Parathyroid adenoma (tissue), 2 donors: ENCODE data around the gene CHM.
"Not testable (repeated sequence)": the region's sequence is repeated elsewhere in the genome, so short reads cannot be mapped to it uniquely, and the experiment has no call there.

ENCODE experiments used
- H2AFZ ChIP-seq: fragments of 300-600 bp; sonication (generic); one replicate; pipeline ENCODE4 v1.7.0; 2017; ENCODE audit warnings: antibody characterized with exemption, mild to moderate bottlenecking
- H3K27ac ChIP-seq: fragments of 300-600 bp; sonication (generic); one replicate; pipeline ENCODE4 v1.7.0; 2017
- H3K27me3 ChIP-seq: fragments of 300-600 bp; sonication (generic); one replicate; pipeline ENCODE4 v1.7.0; 2017; ENCODE audit warnings: low read length; ENCODE audit not compliant: control insufficient read depth, insufficient read depth
- H3K36me3 ChIP-seq: fragments of 300-600 bp; sonication (generic); one replicate; pipeline ENCODE4 v1.7.0; 2017; ENCODE audit warnings: low read length; ENCODE audit not compliant: control insufficient read depth, insufficient read depth
- H3K4me1 ChIP-seq: fragments of 300-600 bp; sonication (generic); one replicate; pipeline ENCODE4 v1.7.0; 2017; ENCODE audit warnings: control low read depth
- H3K4me2 ChIP-seq: fragments of 300-600 bp; sonication (generic); one replicate; pipeline ENCODE4 v1.7.0; 2017; ENCODE audit warnings: low read length
- H3K4me3 ChIP-seq: fragments of 300-600 bp; sonication (generic); one replicate; pipeline ENCODE4 v1.7.0; 2017; ENCODE audit warnings: low read depth, low read length
- H3K79me2 ChIP-seq: fragments of 300-600 bp; sonication (generic); one replicate; pipeline ENCODE4 v1.7.0; 2017; ENCODE audit warnings: control low read depth
- H3K9ac ChIP-seq: fragments of 300-600 bp; sonication (generic); one replicate; pipeline ENCODE4 v1.7.0; 2017; ENCODE audit warnings: mild to moderate bottlenecking
- H3K9me3 ChIP-seq: fragments of 300-600 bp; sonication (generic); one replicate; pipeline ENCODE4 v1.7.0; 2017; ENCODE audit warnings: low read length; ENCODE audit not compliant: control insufficient read depth
- TF ChIP-seq, protein P1 (sequence below): fragments of 300-600 bp; sonication (generic); IDR thresholded peaks from one replicate; pipeline ENCODE4 v1.7.0; 2017; ENCODE audit warnings: antibody characterized with exemption, mild to moderate bottlenecking
- donor health status: primary hyperparathyroidism.

CHM gene

DNA sequence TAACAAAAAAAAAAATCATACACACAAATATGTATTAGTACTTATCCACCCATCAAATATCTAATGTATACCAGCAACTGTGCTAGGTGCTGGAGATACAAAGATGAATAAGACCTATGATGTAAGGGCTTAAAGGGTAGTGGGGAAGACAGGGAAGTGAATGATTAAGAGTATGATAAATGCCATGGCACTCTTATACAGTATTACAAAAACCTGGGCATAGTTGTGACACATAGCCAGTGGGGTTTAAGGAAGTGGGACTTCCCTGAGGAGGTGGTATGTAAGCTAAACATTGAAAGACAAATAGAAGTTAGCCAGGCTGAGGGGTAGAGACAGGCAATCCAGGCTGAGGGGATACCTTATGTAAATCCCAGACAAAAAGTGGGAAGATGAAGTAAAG is 23.5 kb downstream of the CHM start:
- Histone ChIP-seq H3K4me1 (no peaks in the 10 kb centered on the region), H3K36me3 (no peaks in the 10 kb centered on the region), H3K4me3 (no peak overlapping the region), H3K79me2 (no peaks in the 10 kb centered on the region), H3K27ac (no peak overlapping the region), H3K9me3 (no peaks in the 10 kb centered on the region), H3K27me3 (no peaks in the 10 kb centered on the region), H3K9ac (no peak overlapping the region), H2AFZ (no peak overlapping the region), H3K4me2 (no peak overlapping the region)
- TF ChIP-seq, protein P1, sequence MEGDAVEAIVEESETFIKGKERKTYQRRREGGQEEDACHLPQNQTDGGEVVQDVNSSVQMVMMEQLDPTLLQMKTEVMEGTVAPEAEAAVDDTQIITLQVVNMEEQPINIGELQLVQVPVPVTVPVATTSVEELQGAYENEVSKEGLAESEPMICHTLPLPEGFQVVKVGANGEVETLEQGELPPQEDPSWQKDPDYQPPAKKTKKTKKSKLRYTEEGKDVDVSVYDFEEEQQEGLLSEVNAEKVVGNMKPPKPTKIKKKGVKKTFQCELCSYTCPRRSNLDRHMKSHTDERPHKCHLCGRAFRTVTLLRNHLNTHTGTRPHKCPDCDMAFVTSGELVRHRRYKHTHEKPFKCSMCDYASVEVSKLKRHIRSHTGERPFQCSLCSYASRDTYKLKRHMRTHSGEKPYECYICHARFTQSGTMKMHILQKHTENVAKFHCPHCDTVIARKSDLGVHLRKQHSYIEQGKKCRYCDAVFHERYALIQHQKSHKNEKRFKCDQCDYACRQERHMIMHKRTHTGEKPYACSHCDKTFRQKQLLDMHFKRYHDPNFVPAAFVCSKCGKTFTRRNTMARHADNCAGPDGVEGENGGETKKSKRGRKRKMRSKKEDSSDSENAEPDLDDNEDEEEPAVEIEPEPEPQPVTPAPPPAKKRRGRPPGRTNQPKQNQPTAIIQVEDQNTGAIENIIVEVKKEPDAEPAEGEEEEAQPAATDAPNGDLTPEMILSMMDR, result no peak

DNA sequence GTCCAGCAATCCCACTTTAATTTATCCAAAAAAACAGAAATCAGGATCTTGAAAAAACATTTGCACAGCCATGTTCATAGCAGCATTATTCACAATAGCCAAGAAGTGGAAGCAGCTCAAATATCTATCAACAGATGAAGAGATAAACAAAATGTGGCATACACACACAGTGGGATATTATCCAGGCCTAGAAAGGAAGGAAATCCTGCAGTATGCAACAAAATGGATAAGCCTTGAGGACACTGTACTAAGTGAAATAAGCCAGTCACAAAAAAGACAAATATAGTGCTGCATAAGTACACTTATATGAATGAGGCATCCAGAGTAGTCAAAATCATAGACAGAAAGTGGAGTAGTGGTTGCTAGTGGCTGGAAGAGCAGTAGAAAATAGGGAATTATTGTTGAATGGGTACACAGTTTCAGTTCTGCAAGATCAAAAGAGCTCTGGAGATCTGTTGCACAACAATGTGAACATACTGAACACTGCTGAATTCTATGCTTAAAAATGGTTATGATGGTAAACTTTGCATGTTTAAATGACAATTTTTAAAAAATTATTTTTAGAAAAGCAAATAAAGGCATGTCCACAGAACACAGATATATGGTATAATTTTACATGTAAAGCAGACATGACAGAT is 25.6 kb downstream of the CHM start:
- TF ChIP-seq, protein P1, result no peak
- Histone ChIP-seq H3K9ac (no peak overlapping the region), H3K36me3 (no peaks in the 10 kb centered on the region), H3K27ac (no peak overlapping the region), H3K4me2 (no peak overlapping the region), H3K4me3 (no peak overlapping the region), H2AFZ (no peak overlapping the region), H3K79me2 (no peaks in the 10 kb centered on the region), H3K4me1 (no peaks in the 10 kb centered on the region), H3K9me3 (no peaks in the 10 kb centered on the region), H3K27me3 (no peaks in the 10 kb centered on the region)

DNA sequence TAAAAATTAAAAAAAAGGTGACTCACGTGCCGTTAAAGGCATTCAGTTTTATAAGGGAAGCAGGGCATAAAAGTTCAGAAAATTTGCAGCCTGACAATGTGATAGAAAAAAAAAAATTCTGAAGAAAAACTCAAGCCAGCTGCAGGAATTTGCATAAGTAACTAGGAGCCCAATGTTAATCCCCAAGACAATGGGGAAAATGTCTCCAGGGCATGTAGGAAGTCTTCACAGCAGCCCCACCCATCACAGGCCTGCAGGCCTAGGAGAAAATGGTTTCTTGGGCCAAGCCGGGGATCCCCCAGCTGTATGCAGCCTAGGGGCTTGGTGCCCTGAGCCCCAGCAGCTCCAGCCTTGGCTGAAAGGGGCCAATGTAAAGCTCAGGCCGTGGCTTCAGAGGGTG is 31.2 kb downstream of the CHM start:
- Histone ChIP-seq H2AFZ (no peak overlapping the region), H3K9me3 (no peaks in the 10 kb centered on the region), H3K36me3 (no peaks in the 10 kb centered on the region), H3K79me2 (no peaks in the 10 kb centered on the region), H3K9ac (no peak overlapping the region), H3K4me2 (no peak overlapping the region), H3K27ac (no peak overlapping the region), H3K4me1 (no peaks in the 10 kb centered on the region), H3K27me3 (no peaks in the 10 kb centered on the region), H3K4me3 (no peak overlapping the region)
- TF ChIP-seq, protein P1, result no peak

DNA sequence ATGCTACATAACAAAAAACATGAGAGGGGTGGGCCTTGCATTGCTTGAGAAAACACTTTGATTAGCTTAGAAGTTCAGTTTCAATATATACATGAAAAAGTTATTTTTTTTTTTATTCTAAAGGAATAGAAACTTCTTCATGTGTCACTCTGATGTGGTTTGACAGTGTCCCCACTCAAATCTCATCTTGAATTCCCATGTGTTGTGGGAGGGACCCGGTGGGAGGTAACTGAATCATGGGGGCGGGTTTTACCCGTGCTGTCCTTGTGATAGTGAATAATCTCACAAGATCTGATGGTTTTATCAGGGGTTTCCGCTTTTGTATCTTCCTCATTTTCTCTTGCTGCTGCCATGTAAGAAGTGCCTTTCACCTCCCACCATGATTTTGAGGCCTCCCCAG is 32.4 kb downstream of the CHM start:
- H3K9me3 ChIP-seq, H3K27ac ChIP-seq, H3K36me3 ChIP-seq, H3K4me1 ChIP-seq, H3K4me2 ChIP-seq, H3K4me3 ChIP-seq, H3K27me3 ChIP-seq, H2AFZ ChIP-seq, H3K9ac ChIP-seq, H3K79me2 ChIP-seq: not testable (repeated sequence)

DNA sequence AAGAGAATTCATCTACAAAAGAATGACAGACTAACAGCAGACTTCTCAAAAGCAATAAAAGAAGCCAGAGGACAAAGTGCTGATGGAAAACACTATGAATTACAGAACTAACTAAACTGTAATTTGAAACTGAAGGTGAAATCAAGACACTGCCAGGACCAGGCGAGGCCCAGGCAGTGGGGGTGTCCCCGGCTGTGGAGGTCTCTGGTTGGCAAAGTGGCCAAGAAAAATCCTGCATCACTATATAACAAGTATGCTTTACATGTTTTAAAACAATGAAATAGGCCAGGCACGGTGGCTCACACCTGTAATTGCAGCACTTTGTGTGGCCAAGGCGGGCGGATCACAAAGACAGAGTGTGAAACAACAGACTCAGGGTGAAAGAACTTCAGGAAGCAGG is 32.9 kb downstream of the CHM start:
- Histone ChIP-seq H3K4me1 (no peaks in the 10 kb centered on the region), H3K4me2 (no peak overlapping the region), H3K27ac (no peak overlapping the region), H3K36me3 (no peaks in the 10 kb centered on the region), H3K9ac (no peak overlapping the region), H3K4me3 (no peak overlapping the region), H2AFZ (no peak overlapping the region), H3K79me2 (no peaks in the 10 kb centered on the region), H3K9me3 (no peaks in the 10 kb centered on the region), H3K27me3 (no peaks in the 10 kb centered on the region)
- TF ChIP-seq, protein P1, result no peak
